Mesenchymal stem cell (in vitro differentiated cells and primary cell): Measurements from ENCODE around the gene COMP.

ENCODE experiments used
- DNase-seq: peaks from one replicate; pipeline ENCODE4 v3.0.0-alpha.2; 2013
- H2AFZ ChIP-seq: one replicate; pipeline ENCODE4 v1.6.1; 2013; ENCODE audit warnings: low read depth, mild to moderate bottlenecking, control low read depth, inconsistent platforms, low read length, moderate library complexity
- H2AK5ac ChIP-seq: 2 replicates; pipeline ENCODE4 v1.6.1; 2013; ENCODE audit warnings: low read length, moderate library complexity, mild to moderate bottlenecking, inconsistent platforms; ENCODE audit not compliant: severe bottlenecking
- H2BK120ac ChIP-seq: one replicate; pipeline ENCODE4 v1.6.1; 2013; ENCODE audit warnings: low read depth, mild to moderate bottlenecking, inconsistent platforms, low read length, moderate library complexity
- H2BK12ac ChIP-seq, 2 experiments: one replicate each; pipeline ENCODE4 v1.6.1; 2013; ENCODE audit warnings: inconsistent platforms in 2 of 2, low read length in 2 of 2, mild to moderate bottlenecking in 2 of 2, moderate library complexity in 2 of 2, control low read depth in 1 of 2
- H2BK15ac ChIP-seq: one replicate; pipeline ENCODE4 v1.6.1; 2013; ENCODE audit warnings: mild to moderate bottlenecking, low read depth, inconsistent platforms; ENCODE audit not compliant: poor library complexity, severe bottlenecking
- H2BK5ac ChIP-seq: 2 replicates; pipeline ENCODE4 v1.6.1; 2013; ENCODE audit warnings: low read depth, mild to moderate bottlenecking, low read length, control low read depth, inconsistent platforms; ENCODE audit not compliant: poor library complexity, severe bottlenecking
- H3K14ac ChIP-seq, 2 experiments: one replicate each; pipeline ENCODE4 v1.6.1; 2013; ENCODE audit warnings: inconsistent platforms in 2 of 2, low read length in 2 of 2, control low read depth in 1 of 2, mild to moderate bottlenecking in 1 of 2, moderate library complexity in 1 of 2
- H3K18ac ChIP-seq, 2 experiments: one replicate each; pipeline ENCODE4 v1.6.1; 2013; ENCODE audit warnings: inconsistent platforms in 2 of 2, low read length in 2 of 2, control low read depth in 1 of 2, low read depth in 1 of 2, mild to moderate bottlenecking in 1 of 2
- H3K23ac ChIP-seq, 2 experiments: one replicate each; pipeline ENCODE4 v1.6.1; 2013; ENCODE audit warnings: inconsistent platforms in 2 of 2, low read length in 2 of 2, mild to moderate bottlenecking in 2 of 2, moderate library complexity in 2 of 2, control low read depth in 1 of 2
- H3K27ac ChIP-seq: 2 replicates; pipeline ENCODE4 v1.5.1; 2013; ENCODE audit warnings: mild to moderate bottlenecking, moderate library complexity, low read length, control low read depth, inconsistent platforms; ENCODE audit not compliant: poor library complexity, severe bottlenecking
- H3K27me3 ChIP-seq, 2 experiments: 2 replicates each; pipeline versions ENCODE4 v1.6.1 to v1.7.0; 2013; ENCODE audit warnings: low read length in 2 of 2, mild to moderate bottlenecking in 2 of 2, moderate library complexity in 2 of 2, control low read depth in 1 of 2, inconsistent platforms in 1 of 2; ENCODE audit not compliant: control insufficient read depth in 1 of 2, insufficient read depth in 1 of 2
- H3K36me3 ChIP-seq, 2 experiments: 2 replicates each; pipeline versions ENCODE4 v1.6.1 to v1.7.0; 2013; ENCODE audit warnings: low read length in 2 of 2, control low read depth in 1 of 2, inconsistent platforms in 1 of 2, low read depth in 1 of 2, mild to moderate bottlenecking in 1 of 2; ENCODE audit not compliant: insufficient read depth in 2 of 2, control insufficient read depth in 1 of 2
- H3K4ac ChIP-seq, 2 experiments: one replicate each; pipeline ENCODE4 v1.6.1; 2013; ENCODE audit warnings: inconsistent platforms in 2 of 2, low read length in 2 of 2, mild to moderate bottlenecking in 2 of 2, moderate library complexity in 2 of 2, control low read depth in 1 of 2, low read depth in 1 of 2
- H3K4me1 ChIP-seq: 2 replicates; pipeline ENCODE4 v1.6.1; 2013; ENCODE audit warnings: low read depth, low read length, control low read depth; ENCODE audit not compliant: control insufficient read depth, insufficient read depth
- H3K4me2 ChIP-seq: 2 replicates; pipeline ENCODE4 v1.6.1; 2013; ENCODE audit warnings: low read length, mild to moderate bottlenecking, inconsistent platforms; ENCODE audit not compliant: poor library complexity, severe bottlenecking
- H3K4me3 ChIP-seq, 2 experiments: 2 replicates each; pipeline versions ENCODE4 v1.5.1 to v1.7.0; 2013; ENCODE audit warnings: low read length in 2 of 2, mild to moderate bottlenecking in 2 of 2, control low read depth in 1 of 2, low read depth in 1 of 2; ENCODE audit not compliant: insufficient read depth in 1 of 2
- H3K79me1 ChIP-seq: replicated peaks from 2 replicates; pipeline ENCODE4 v1.6.1; 2013; ENCODE audit warnings: mild to moderate bottlenecking, control low read depth, low read length, inconsistent platforms; ENCODE audit not compliant: poor library complexity, severe bottlenecking
- H3K9ac ChIP-seq: 2 replicates; pipeline ENCODE4 v1.7.0; 2013; ENCODE audit warnings: mild to moderate bottlenecking, low read length, moderate library complexity
- H3K9me3 ChIP-seq: 2 replicates; pipeline ENCODE4 v1.7.0; 2013; ENCODE audit warnings: mild to moderate bottlenecking, low read length; ENCODE audit not compliant: control insufficient read depth
- H4K8ac ChIP-seq: one replicate; pipeline ENCODE4 v1.6.1; 2013; ENCODE audit warnings: inconsistent platforms, mild to moderate bottlenecking, low read length, moderate library complexity
- H4K91ac ChIP-seq: one replicate; pipeline ENCODE4 v1.6.1; 2013; ENCODE audit warnings: mild to moderate bottlenecking, low read length, inconsistent platforms
- WGBS: methylation state at CpG from one replicate; pipeline ENCODE4 v1.1.7; 2013; ENCODE audit warnings: mixed read lengths; 5-methylcytosine and 5-hydroxymethylcytosine counted together

The COMP gene

DNA sequence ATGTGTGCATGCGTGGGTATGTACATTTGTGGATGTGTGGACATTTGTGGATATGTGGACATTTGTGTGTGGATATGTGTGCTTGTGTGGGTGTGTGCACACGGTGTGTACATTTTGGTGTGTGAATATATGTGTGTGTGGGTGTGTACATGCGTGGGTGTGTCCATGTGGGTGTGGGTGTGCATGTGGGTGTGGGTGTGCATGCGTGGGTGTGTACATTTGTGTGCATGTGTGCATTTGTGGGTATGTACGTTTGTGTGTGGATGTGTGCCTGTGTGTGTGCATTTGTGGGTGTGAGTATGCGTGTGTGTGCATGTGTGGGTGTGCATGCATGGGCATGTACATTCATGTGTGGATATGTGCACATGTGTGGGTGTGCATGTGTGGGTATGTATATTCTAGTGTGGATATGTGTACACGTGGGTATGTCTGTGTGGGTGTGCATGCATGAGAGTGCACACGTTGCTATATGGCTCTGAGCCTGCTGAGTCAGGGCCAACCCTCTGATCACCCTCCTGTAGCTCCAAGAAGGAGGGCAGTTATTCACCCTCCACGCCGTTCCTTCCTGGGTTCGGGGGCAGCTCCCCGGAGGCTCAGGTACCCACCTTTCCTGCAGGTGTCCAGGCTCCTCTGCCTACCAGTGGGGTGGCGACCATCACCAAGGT is 20.3 kb downstream of the COMP start:
- no peak overlapping the region for H4K91ac ChIP-seq
- no peak overlapping the region for H3K23ac ChIP-seq
- H2AFZ ChIP-seq: no peak overlapping the region
- H2BK120ac ChIP-seq: no peak overlapping the region
- H3K14ac ChIP-seq: no peak overlapping the region
- peak overlapping the region in 1 of 2 experiments; percentile 21 for H3K18ac ChIP-seq
- no peak overlapping the region for H3K27ac ChIP-seq
- H2BK5ac ChIP-seq: no peak overlapping the region
- DNase-seq: no peak
- H3K9me3 ChIP-seq: no peaks in the 10 kb centered on the region
- H3K4me1 ChIP-seq: peaks cover 9% of the 10 kb centered on the region
- H3K9ac ChIP-seq: no peak overlapping the region
- no peak overlapping the region for H2BK15ac ChIP-seq
- no peak overlapping the region for H3K4me3 ChIP-seq
- WGBS: 83% methylated on average over 13 of the region's 13 CpGs
- H3K27me3 ChIP-seq: peaks cover 0 to 11% of the 10 kb centered on the region in 2 experiments
- no peak overlapping the region for H3K4me2 ChIP-seq
- H2AK5ac ChIP-seq: no peak overlapping the region
- no peak overlapping the region for H4K8ac ChIP-seq
- H2BK12ac ChIP-seq: no peak overlapping the region
- H3K36me3 ChIP-seq: peaks cover 0 to 4% of the 10 kb centered on the region in 2 experiments
- no peak overlapping the region for H3K4ac ChIP-seq
- H3K79me1 ChIP-seq: no peaks in the 10 kb centered on the region

GRCh38 chr19:18769989-18770528 is 21.0 kb downstream of the COMP start:
- Histone ChIP-seq H3K14ac (no peak overlapping the region), H2BK12ac (no peak overlapping the region), H3K27ac (no peak overlapping the region), H3K4ac (no peak overlapping the region), H3K9ac (no peak overlapping the region), H3K4me3 (no peak overlapping the region), H3K23ac (no peak overlapping the region), H3K27me3 (peaks cover 0 to 11% of the 10 kb centered on the region in 2 experiments), H3K18ac (no peak overlapping the region), H3K4me1 (peaks cover 4% of the 10 kb centered on the region), H3K4me2 (no peak overlapping the region), H4K91ac (no peak overlapping the region), H3K79me1 (no peaks in the 10 kb centered on the region), H2BK120ac (no peak overlapping the region), H3K9me3 (no peaks in the 10 kb centered on the region), H2AK5ac (no peak overlapping the region), H4K8ac (no peak overlapping the region), H2AFZ (no peak overlapping the region), H2BK5ac (no peak overlapping the region), H3K36me3 (peaks cover 0 to 6% of the 10 kb centered on the region in 2 experiments), H2BK15ac (no peak overlapping the region)
- DNase-seq: no peak
- 95% methylated on average over 14 of the region's 15 CpGs for WGBS

GRCh38 chr19:18768997-18769891 is 21.9 kb downstream of the COMP start:
- peaks cover 9% of the 10 kb centered on the region for H3K4me1 ChIP-seq
- WGBS: 93% methylated on average over 23 of the region's 24 CpGs

More at GRCh38 chr19:18768997-18769891, 21.9 kb downstream of the COMP start:
- Histone ChIP-seq H3K9me3 (no peaks in the 10 kb centered on the region), H3K4ac (no peak overlapping the region), H2BK5ac (no peak overlapping the region), H4K91ac (no peak overlapping the region), H3K9ac (no peak overlapping the region), H3K4me3 (no peak overlapping the region), H3K4me2 (no peak overlapping the region), H3K23ac (no peak overlapping the region), H3K27me3 (peaks cover 0 to 11% of the 10 kb centered on the region in 2 experiments), H2BK15ac (no peak overlapping the region), H3K36me3 (peaks cover 0 to 3% of the 10 kb centered on the region in 2 experiments), H3K18ac (no peak overlapping the region), H4K8ac (no peak overlapping the region), H2BK120ac (no peak overlapping the region), H2BK12ac (no peak overlapping the region), H2AK5ac (no peak overlapping the region), H3K27ac (no peak overlapping the region), H3K79me1 (no peaks in the 10 kb centered on the region), H2AFZ (no peak overlapping the region), H3K14ac (no peak overlapping the region)
- no peak for DNase-seq
